ENCODE results near the gene ASB7. TPM values are rescaled to one million over a fixed set of nuclear protein-coding genes. Genes with fewer than 3 reads are reported as not detected.

ASB7 gene
- polyA plus RNA-seq, 1 donor from 2014 or later = 16.5 TPM

GRCh38 chr15:100680726-100681125 is 78.3 kb downstream of the ASB7 start:
- TF ChIP-seq MXI1 (conservative IDR thresholded peaks at IDR 0.05; ENCODE audit: poor library complexity, severe bottlenecking) (no peak), SMC3 (conservative IDR thresholded peaks at IDR 0.05; ENCODE audit: poor library complexity) (no peak), CTCF (IDR thresholded peaks at IDR 0.05; ENCODE audit: poor library complexity, severe bottlenecking) (no peak), TAF1 (IDR thresholded peaks at IDR 0.05; ENCODE audit: low read depth) (no peak), RAD21 (conservative IDR thresholded peaks at IDR 0.05) (no peak), EZH2 (IDR thresholded peaks at IDR 0.05; ENCODE audit: borderline replicate concordance, insufficient read depth, low read length, poor library complexity, severe bottlenecking) (no peak), POLR2AphosphoS5 (IDR thresholded peaks at IDR 0.05) (no peak), EP300 (conservative IDR thresholded peaks at IDR 0.05; ENCODE audit: poor library complexity, severe bottlenecking) (no peak), REST (IDR thresholded peaks at IDR 0.05; ENCODE audit: borderline replicate concordance) (no peak)
- no peaks in the 10 kb centered on the region for H3K27me3 ChIP-seq (ENCODE audit: insufficient read depth, low read depth, low read length)
- H3K9me2 ChIP-seq (ENCODE audit: insufficient read depth, low read length) = no peaks in the 10 kb centered on the region
- H3F3A ChIP-seq (ENCODE audit: insufficient read depth, low read length, poor library complexity, severe bottlenecking) = no peaks in the 10 kb centered on the region
- H4K20me1 ChIP-seq (ENCODE audit: insufficient read depth) = no peaks in the 10 kb centered on the region
- H3K4me3 ChIP-seq (ENCODE audit: low read length) = no peak overlapping the region
- H3K79me2 ChIP-seq (replicated peaks; ENCODE audit: insufficient read depth, low read length) = no peaks in the 10 kb centered on the region
- H3K4me2 ChIP-seq (ENCODE audit: low read length) = no peak overlapping the region
- H3K27ac ChIP-seq (ENCODE audit: low read length) = no peak overlapping the region
- H3K36me3 ChIP-seq (ENCODE audit: insufficient read depth, low read length) = no peaks in the 10 kb centered on the region
- no peaks in the 10 kb centered on the region for H3K9me3 ChIP-seq (ENCODE audit: low read length)
- no peak overlapping the region for H2AFZ ChIP-seq (ENCODE audit: low read depth, low read length)
- no peak overlapping the region for H3K9ac ChIP-seq (ENCODE audit: low read length)

GRCh38 chr15:100681335-100681746 is 79.0 kb downstream of the ASB7 start:
- Histone ChIP-seq H3K9me2 (ENCODE audit: insufficient read depth, low read length) (no peaks in the 10 kb centered on the region), H3K79me2 (replicated peaks; ENCODE audit: insufficient read depth, low read length) (no peaks in the 10 kb centered on the region), H2AFZ (ENCODE audit: low read depth, low read length) (no peak overlapping the region), H3K36me3 (ENCODE audit: insufficient read depth, low read length) (no peaks in the 10 kb centered on the region), H3K27me3 (ENCODE audit: insufficient read depth, low read depth, low read length) (no peaks in the 10 kb centered on the region), H3K9ac (ENCODE audit: low read length) (no peak overlapping the region), H3K27ac (ENCODE audit: low read length) (no peak overlapping the region), H3K9me3 (ENCODE audit: low read length) (no peaks in the 10 kb centered on the region), H4K20me1 (ENCODE audit: insufficient read depth) (no peaks in the 10 kb centered on the region), H3K4me3 (ENCODE audit: low read length) (no peak overlapping the region), H3F3A (ENCODE audit: insufficient read depth, low read length, poor library complexity, severe bottlenecking) (no peaks in the 10 kb centered on the region), H3K4me2 (ENCODE audit: low read length) (no peak overlapping the region)
- TF ChIP-seq TAF1 (IDR thresholded peaks at IDR 0.05; ENCODE audit: low read depth) = no peak

DNA sequence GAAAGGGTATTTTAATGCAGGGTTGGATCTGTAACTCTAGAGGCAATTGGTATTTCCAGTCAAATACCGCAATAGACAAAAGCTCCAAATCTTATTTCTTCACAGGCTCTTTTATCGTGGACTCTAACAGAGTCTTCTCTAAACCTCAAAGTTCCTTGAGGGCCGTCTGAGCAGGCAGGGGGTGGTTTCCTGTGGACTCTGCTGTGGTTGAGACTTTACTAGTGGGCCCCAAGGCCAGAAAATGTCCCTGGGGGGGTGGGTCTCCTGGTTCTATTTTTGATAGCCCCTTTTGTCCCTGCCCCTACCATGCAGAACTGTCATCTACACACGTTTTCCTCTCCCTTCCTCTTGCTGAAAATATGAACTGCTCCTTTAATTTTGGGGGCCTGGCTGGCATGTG is 80.1 kb downstream of the ASB7 start:
- Histone ChIP-seq H4K20me1 (ENCODE audit: insufficient read depth) (no peaks in the 10 kb centered on the region), H3K27ac (ENCODE audit: low read length) (no peak overlapping the region), H3F3A (ENCODE audit: insufficient read depth, low read length, poor library complexity, severe bottlenecking) (no peaks in the 10 kb centered on the region), H3K9ac (ENCODE audit: low read length) (no peak overlapping the region), H3K36me3 (ENCODE audit: insufficient read depth, low read length) (no peaks in the 10 kb centered on the region), H3K9me3 (ENCODE audit: low read length) (no peaks in the 10 kb centered on the region), H3K9me2 (ENCODE audit: insufficient read depth, low read length) (no peaks in the 10 kb centered on the region), H3K4me2 (ENCODE audit: low read length) (no peak overlapping the region), H2AFZ (ENCODE audit: low read depth, low read length) (no peak overlapping the region), H3K4me3 (ENCODE audit: low read length) (no peak overlapping the region), H3K27me3 (ENCODE audit: insufficient read depth, low read depth, low read length) (no peaks in the 10 kb centered on the region), H3K79me2 (replicated peaks; ENCODE audit: insufficient read depth, low read length) (no peaks in the 10 kb centered on the region)
- no peak for TF ChIP-seq EP300 (conservative IDR thresholded peaks at IDR 0.05; ENCODE audit: poor library complexity, severe bottlenecking)
- no peak for TF ChIP-seq POLR2AphosphoS5 (IDR thresholded peaks at IDR 0.05)
- TF ChIP-seq RAD21 (conservative IDR thresholded peaks at IDR 0.05) = no peak
- TF ChIP-seq EZH2 (IDR thresholded peaks at IDR 0.05; ENCODE audit: borderline replicate concordance, insufficient read depth, low read length, poor library complexity, severe bottlenecking) = no peak
- TF ChIP-seq SMC3 (conservative IDR thresholded peaks at IDR 0.05; ENCODE audit: poor library complexity) = no peak
- no peak for TF ChIP-seq CTCF (IDR thresholded peaks at IDR 0.05; ENCODE audit: poor library complexity, severe bottlenecking)

All from neural cell (in vitro differentiated cells).